ENCODE measurements around the gene SPINK5.

DNA sequence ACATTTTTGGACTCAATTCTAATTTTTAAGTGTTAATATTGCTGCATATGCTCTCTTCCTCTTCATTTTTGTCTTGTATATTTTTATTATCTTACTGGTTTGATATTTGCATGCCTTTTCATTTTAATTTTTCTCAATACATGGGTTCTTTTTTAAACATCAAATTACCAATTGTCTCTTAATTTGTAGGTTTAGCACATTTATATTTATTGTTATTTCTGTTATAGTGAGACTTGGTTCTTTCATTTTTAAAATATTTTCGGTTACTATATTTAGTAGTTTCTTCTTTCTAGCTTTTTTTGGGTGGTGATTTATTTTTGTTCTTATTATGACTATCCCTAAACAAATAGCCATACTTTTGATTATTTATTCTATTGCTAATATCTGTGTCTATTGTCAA, 19.4 kb downstream of the SPINK5 start:
- TF ChIP-seq CTCF (IDR thresholded peaks at IDR 0.05; ENCODE audit: low read depth, low read length) (no peak), EZH2phosphoT487 (IDR thresholded peaks at IDR 0.05; ENCODE audit: low read depth) (no peak)
